ENCODE results near the gene GTPBP4.
"Not testable (repeated sequence)": the region's sequence is repeated elsewhere in the genome, so short reads cannot be mapped to it uniquely, and the experiment has no call there.

GTPBP4 gene

DNA sequence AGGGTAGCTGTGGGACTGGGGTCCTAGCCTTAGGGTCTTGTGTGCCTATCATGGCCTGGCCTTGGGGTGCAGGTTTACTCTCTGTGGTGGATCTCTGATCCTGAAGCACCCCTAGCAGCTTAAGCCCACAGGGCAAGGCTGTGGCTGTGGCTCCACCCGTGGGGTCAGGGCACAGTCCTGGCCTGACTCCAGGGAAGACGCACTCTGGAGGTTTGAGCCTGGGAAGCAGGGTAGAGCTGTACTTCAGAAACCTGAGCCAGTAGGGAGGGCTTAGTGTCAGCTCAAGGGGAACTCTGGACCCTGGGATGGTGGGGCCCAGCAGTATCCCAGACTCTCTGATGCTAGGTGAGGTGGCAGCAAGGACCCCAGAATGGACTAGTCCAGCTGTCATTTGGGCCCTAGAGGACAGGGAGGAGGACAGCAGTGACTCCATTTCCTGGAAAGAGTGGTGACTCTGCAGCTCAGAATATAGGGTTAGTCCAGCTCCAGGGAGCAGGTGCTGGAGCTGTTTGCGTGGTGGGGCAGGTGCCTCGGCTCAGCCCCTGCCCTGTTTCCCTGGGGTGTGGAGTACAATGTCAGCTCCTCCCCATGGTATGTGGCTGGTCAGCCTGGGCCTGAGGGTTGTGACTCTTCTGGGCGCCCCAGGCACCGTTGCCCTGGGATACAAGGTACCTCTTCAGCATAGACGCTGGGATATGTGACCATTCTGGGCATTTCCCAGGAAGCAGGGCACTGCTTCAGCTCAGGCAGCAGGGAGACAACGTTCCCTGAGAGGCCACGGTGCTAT, 15.8 kb downstream of the GTPBP4 start:
- DNase-seq (ENCODE audit: low spot score in 2 of 2) (no peak), ATAC-seq (replicated peaks; ENCODE audit: extremely low read depth, poor library complexity, severe bottlenecking) (no peak)
- Mint-ChIP-seq H3K27me3 (no peaks in the 10 kb centered on the region), H3K27ac (ENCODE audit: low read depth) (no peak overlapping the region), H3K4me3 (no peak overlapping the region), H3K9me3 (no peaks in the 10 kb centered on the region), H3K4me1 (peaks cover 6% of the 10 kb centered on the region), H3K36me3 (ENCODE audit: insufficient read depth) (peaks cover 87% of the 10 kb centered on the region)

DNA sequence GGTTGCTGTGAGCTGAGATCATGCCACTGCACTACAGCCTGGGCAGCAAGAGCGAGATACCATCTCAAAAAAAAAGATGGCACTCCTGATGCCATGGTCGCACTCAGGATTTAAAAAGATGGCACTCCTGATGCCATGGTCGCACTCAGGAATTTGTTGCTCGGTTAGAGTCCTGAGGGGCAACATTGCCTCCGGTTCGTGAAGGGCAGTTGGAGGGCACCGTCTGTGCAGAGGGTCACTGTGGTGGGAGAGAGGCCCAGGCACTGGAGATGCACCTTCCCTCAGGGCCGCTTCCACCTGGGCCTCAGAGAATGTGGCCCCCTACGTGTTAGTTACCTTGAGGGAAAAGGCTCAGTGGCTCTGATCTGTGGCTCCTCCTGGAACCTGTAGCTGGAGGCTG, 18.3 kb downstream of the GTPBP4 start:
- DNase-seq (ENCODE audit: low spot score in 2 of 2): no peak
- no peak overlapping the region for H3K4me3 Mint-ChIP-seq
- H3K27me3 Mint-ChIP-seq: no peaks in the 10 kb centered on the region
- peaks cover 19% of the 10 kb centered on the region for H3K4me1 Mint-ChIP-seq
- no peak for ATAC-seq (replicated peaks; ENCODE audit: extremely low read depth, poor library complexity, severe bottlenecking)
- H3K36me3 Mint-ChIP-seq (ENCODE audit: insufficient read depth): peaks cover 87% of the 10 kb centered on the region
- H3K27ac Mint-ChIP-seq (ENCODE audit: low read depth): no peak overlapping the region
- H3K9me3 Mint-ChIP-seq: no peaks in the 10 kb centered on the region

DNA sequence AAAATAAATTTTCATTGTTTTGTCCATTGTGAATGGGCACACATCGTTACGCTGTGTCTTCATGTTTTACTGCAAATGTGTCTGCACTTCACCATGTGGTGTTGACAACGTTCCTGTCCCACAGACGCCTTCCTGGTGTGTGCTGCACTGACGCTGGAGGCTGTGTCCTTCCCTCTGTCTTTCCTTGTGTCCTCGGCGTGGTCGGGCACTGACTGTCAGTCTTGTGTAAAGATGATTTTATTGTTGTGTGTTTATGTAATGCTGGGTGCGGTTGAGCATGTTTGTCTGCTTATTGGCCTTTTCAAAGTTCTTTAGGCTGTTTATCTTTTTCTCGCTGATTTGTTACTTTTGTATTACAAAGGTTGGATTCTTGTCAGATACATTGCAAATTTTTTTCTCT, 19.3 kb downstream of the GTPBP4 start:
- ATAC-seq (replicated peaks; ENCODE audit: extremely low read depth, poor library complexity, severe bottlenecking): no peak
- peaks cover 87% of the 10 kb centered on the region for H3K36me3 Mint-ChIP-seq (ENCODE audit: insufficient read depth)
- H3K27ac Mint-ChIP-seq (ENCODE audit: low read depth): no peak overlapping the region
- H3K9me3 Mint-ChIP-seq: no peaks in the 10 kb centered on the region
- H3K27me3 Mint-ChIP-seq: no peaks in the 10 kb centered on the region
- DNase-seq (ENCODE audit: low spot score in 2 of 2): no peak
- no peak overlapping the region for H3K4me3 Mint-ChIP-seq
- peaks cover 19% of the 10 kb centered on the region for H3K4me1 Mint-ChIP-seq

DNA sequence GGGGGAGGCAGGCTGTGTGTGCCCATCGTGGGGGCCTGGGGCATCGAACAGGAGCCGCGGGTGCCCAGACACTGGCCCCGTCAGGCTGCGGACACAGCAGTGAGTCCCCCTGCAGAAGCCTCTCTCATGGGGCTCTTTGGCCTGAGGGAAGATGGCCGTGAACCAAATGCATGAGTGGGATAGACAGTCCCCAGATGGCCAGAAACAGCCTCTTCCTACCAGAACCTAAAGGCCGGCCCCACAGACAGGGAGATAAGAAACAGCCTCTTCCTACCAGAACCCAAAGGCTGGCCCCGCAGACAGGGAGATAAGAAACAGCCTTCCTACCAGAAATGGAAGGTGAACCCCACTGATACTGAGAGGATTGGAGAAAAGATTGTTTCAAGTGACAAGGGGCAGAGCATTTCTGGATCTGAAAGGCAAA, 20.8 kb downstream of the GTPBP4 start:
- no peaks in the 10 kb centered on the region for H3K9me3 Mint-ChIP-seq
- peak overlapping the region; percentile 25 for H3K27ac Mint-ChIP-seq (ENCODE audit: low read depth)
- DNase-seq (ENCODE audit: low spot score in 2 of 2) (no peak), ATAC-seq (replicated peaks; ENCODE audit: extremely low read depth, poor library complexity, severe bottlenecking) (no peak)
- no peaks in the 10 kb centered on the region for H3K27me3 Mint-ChIP-seq
- H3K4me1 Mint-ChIP-seq: peaks cover 13% of the 10 kb centered on the region
- peaks cover 85% of the 10 kb centered on the region for H3K36me3 Mint-ChIP-seq (ENCODE audit: insufficient read depth)
- no peak overlapping the region for H3K4me3 Mint-ChIP-seq

DNA sequence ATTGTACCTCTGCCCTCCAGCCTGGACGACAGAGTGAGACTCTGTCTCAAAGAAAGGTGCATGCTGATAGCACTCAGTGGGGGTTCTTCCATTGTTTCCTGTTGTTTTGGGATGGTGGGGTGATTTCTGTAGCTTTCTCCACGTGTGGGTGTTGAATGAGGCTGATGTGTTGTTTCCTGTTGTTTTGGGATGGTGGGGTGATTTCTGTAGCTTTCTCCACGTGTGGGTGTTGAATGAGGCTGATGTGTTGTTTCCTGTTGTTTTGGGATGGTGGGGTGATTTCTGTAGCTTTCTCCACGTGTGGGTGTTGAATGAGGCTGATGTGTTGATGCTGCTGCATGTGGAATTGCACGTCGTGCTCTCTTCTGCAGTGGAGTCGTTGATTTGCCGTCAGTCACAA, 21.7 kb downstream of the GTPBP4 start:
- Mint-ChIP-seq H3K27ac (ENCODE audit: low read depth) (peak overlapping the region; percentile 25), H3K36me3 (ENCODE audit: insufficient read depth) (peaks cover 86% of the 10 kb centered on the region), H3K4me1 (peaks cover 13% of the 10 kb centered on the region)
- H3K27me3 Mint-ChIP-seq; H3K9me3 Mint-ChIP-seq; H3K4me3 Mint-ChIP-seq; DNase-seq (ENCODE audit: low spot score in 2 of 2): not testable (repeated sequence)
- peak; percentile 95 for ATAC-seq (replicated peaks; ENCODE audit: extremely low read depth, poor library complexity, severe bottlenecking)

DNA sequence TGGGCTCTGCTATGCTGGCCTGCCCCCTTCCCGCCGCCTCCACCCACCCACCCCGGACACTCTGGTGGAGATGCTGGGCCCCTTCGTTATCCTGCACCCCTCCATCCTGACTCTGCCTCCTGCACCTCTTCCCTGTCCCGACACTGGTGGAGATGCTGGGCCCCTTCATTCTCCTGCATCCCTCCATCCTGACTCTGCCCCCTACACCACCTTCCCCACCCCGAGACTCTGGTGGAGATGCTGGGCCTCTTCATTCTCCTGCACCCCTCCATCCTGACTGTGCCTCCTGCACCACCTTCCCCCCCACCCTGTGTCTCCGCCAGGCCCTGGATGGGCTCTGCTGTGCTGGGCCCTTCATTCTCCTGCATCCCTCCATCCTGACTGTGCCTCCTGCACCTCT, 22.5 kb downstream of the GTPBP4 start:
- ATAC-seq (replicated peaks; ENCODE audit: extremely low read depth, poor library complexity, severe bottlenecking) (no peak), DNase-seq (ENCODE audit: low spot score in 2 of 2) (no peak)
- Mint-ChIP-seq H3K4me1 (peaks cover 13% of the 10 kb centered on the region), H3K9me3 (no peaks in the 10 kb centered on the region), H3K4me3 (no peak overlapping the region), H3K27ac (ENCODE audit: low read depth) (peak overlapping the region; percentile 29), H3K27me3 (no peaks in the 10 kb centered on the region), H3K36me3 (ENCODE audit: insufficient read depth) (peaks cover 82% of the 10 kb centered on the region)

DNA sequence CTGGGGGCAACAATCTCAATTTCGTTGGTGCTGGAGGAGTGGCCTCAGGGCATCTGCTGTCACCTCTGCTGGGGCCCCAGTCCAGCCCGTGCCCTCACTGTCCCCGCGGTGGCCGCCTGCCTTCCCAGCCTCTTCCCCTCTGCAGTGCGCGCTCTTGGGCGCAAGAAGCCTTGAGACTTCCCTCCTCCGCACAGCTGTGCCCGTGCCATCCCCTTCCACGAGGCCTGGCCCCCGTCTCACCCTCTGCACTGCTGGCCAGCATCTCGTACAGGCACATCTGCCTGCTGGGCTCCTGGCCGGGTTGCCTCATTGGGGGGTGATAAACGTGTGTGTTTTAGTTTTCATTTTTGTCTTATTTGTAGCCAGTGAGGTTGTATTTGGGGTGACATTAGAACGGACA, 23.5 kb downstream of the GTPBP4 start:
- no peak overlapping the region for H3K27ac Mint-ChIP-seq (ENCODE audit: low read depth)
- DNase-seq (ENCODE audit: low spot score in 2 of 2) (no peak), ATAC-seq (replicated peaks; ENCODE audit: extremely low read depth, poor library complexity, severe bottlenecking) (no peak)
- H3K9me3 Mint-ChIP-seq: no peaks in the 10 kb centered on the region
- H3K27me3 Mint-ChIP-seq: no peaks in the 10 kb centered on the region
- peak overlapping the region; percentile 38 for H3K4me3 Mint-ChIP-seq
- peaks cover 13% of the 10 kb centered on the region for H3K4me1 Mint-ChIP-seq
- peaks cover 80% of the 10 kb centered on the region for H3K36me3 Mint-ChIP-seq (ENCODE audit: insufficient read depth)

DNA sequence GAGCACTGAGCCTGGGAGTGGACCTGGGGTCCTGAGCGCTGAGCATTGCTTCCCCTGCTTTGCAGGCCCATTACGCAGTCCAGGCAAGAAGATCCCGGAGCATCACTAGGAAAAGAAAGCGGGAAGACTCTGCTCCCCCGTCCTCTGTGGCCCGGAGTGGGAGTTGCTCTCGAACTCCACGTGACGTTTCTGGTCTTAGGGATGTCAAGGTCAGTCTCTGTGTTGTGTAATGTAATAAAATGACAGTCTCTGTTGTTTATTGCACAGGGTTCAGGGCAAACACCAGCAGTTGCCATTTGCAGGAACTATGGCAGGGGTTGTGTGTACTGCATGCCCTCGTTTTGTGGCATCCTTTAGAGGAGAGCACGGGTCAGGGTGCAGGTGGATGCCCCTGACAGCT, 27.5 kb downstream of the GTPBP4 start:
- ATAC-seq (replicated peaks; ENCODE audit: extremely low read depth, poor library complexity, severe bottlenecking) (no peak), DNase-seq (ENCODE audit: low spot score in 2 of 2) (no peak)
- Mint-ChIP-seq H3K27ac (ENCODE audit: low read depth) (no peak overlapping the region), H3K4me1 (peaks cover 8% of the 10 kb centered on the region), H3K36me3 (ENCODE audit: insufficient read depth) (peaks cover 78% of the 10 kb centered on the region), H3K9me3 (no peaks in the 10 kb centered on the region), H3K4me3 (no peak overlapping the region), H3K27me3 (no peaks in the 10 kb centered on the region)

DNA sequence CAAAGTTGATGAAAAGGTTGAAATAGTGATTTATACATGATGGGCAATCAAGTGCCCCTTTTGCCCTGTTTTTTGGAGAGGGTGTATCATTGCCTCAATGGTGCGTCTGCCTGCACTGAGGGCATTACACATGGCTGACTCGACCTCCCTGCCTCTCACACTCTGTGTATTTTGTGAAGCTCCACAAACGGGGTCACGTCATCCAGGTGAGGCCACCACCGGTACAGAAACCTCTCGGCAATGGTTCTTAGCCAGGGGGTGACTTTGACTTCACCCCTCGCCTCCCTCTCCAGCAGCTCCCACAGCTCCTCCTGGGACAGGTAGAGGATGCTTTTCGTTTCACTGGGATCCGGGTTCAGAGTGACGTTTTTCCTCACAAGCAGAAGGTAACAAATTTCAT, 31.1 kb downstream of the GTPBP4 start:
- H3K36me3 Mint-ChIP-seq (ENCODE audit: insufficient read depth): peaks cover 49% of the 10 kb centered on the region
- no peak overlapping the region for H3K4me3 Mint-ChIP-seq
- H3K27ac Mint-ChIP-seq (ENCODE audit: low read depth): peak overlapping the region; percentile 82
- no peaks in the 10 kb centered on the region for H3K4me1 Mint-ChIP-seq
- no peak for DNase-seq (ENCODE audit: low spot score in 2 of 2)
- no peaks in the 10 kb centered on the region for H3K27me3 Mint-ChIP-seq
- no peak for ATAC-seq (replicated peaks; ENCODE audit: extremely low read depth, poor library complexity, severe bottlenecking)
- H3K9me3 Mint-ChIP-seq: no peaks in the 10 kb centered on the region

DNA sequence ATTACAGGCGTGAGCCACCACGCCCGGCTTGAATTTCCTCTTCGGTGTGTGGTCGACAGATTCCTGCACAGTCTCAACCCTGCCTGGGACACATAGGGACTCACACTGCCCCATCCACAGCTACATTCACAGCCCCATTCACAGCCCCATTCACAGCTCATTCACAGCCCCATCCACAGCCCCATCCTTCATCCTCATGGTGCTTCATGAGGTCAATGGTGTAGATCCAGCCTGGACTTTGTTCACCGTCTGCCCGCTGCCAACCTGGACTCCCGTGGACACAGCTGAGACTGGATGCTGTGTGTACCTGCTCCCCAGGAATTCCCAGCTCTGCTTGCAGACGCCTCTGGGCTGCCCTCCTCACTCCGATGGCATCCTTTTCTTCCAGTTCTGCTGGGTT, 32.2 kb downstream of the GTPBP4 start:
- H3K36me3 Mint-ChIP-seq (ENCODE audit: insufficient read depth): peaks cover 44% of the 10 kb centered on the region
- no peaks in the 10 kb centered on the region for H3K9me3 Mint-ChIP-seq
- H3K27me3 Mint-ChIP-seq: no peaks in the 10 kb centered on the region
- DNase-seq (ENCODE audit: low spot score in 2 of 2) (no peak), ATAC-seq (replicated peaks; ENCODE audit: extremely low read depth, poor library complexity, severe bottlenecking) (no peak)
- no peaks in the 10 kb centered on the region for H3K4me1 Mint-ChIP-seq
- no peak overlapping the region for H3K27ac Mint-ChIP-seq (ENCODE audit: low read depth)
- H3K4me3 Mint-ChIP-seq: no peak overlapping the region

DNA sequence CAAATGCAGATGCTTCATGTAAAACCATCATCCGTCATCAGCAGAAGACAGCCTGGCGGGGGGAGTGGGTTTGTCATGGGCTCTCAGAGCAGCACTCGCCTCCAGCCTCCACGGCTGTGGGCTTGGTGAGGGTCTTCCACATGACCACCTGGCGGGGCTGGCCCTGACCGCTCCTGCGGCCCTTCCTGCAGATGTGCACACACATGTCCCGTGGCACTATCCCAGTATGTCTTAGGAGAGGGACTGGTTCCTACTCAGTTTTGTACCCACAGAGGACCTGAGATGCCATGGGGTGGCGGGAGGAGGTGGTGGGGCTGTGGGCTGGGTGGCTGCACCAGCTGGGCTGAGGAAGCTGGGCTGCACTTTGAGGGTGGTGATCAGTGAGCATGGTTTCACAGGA, 32.7 kb downstream of the GTPBP4 start:
- no peak overlapping the region for H3K27ac Mint-ChIP-seq (ENCODE audit: low read depth)
- no peak for DNase-seq (ENCODE audit: low spot score in 2 of 2)
- H3K9me3 Mint-ChIP-seq: no peaks in the 10 kb centered on the region
- H3K27me3 Mint-ChIP-seq: no peaks in the 10 kb centered on the region
- no peak overlapping the region for H3K4me3 Mint-ChIP-seq
- peaks cover 40% of the 10 kb centered on the region for H3K36me3 Mint-ChIP-seq (ENCODE audit: insufficient read depth)
- H3K4me1 Mint-ChIP-seq: no peaks in the 10 kb centered on the region
- no peak for ATAC-seq (replicated peaks; ENCODE audit: extremely low read depth, poor library complexity, severe bottlenecking)

DNA sequence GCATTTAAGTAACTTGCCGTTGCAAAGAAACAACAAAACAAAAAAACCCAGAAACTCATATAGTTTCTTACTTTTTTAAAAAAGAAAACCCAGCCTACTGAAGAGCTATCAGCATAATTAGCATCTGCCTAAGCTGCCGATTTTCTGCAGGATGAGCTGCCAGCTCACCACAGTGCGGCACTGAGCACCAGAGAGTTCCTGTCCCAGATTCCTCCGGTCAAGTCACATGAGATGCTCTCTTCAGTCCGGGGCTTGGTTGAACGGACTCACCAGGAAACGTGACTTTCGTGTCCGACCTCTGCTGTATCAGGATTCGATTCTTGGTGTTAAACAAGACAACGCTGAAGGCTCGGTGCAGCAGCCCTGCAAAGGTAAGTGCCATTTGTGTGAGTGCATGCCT, 34.2 kb downstream of the GTPBP4 start:
- H3K36me3 Mint-ChIP-seq (ENCODE audit: insufficient read depth): peaks cover 31% of the 10 kb centered on the region
- H3K27ac Mint-ChIP-seq (ENCODE audit: low read depth): no peak overlapping the region
- no peaks in the 10 kb centered on the region for H3K9me3 Mint-ChIP-seq
- no peak for ATAC-seq (replicated peaks; ENCODE audit: extremely low read depth, poor library complexity, severe bottlenecking)
- H3K27me3 Mint-ChIP-seq: no peaks in the 10 kb centered on the region
- no peak for DNase-seq (ENCODE audit: low spot score in 2 of 2)
- no peak overlapping the region for H3K4me3 Mint-ChIP-seq
- H3K4me1 Mint-ChIP-seq: no peaks in the 10 kb centered on the region

DNA sequence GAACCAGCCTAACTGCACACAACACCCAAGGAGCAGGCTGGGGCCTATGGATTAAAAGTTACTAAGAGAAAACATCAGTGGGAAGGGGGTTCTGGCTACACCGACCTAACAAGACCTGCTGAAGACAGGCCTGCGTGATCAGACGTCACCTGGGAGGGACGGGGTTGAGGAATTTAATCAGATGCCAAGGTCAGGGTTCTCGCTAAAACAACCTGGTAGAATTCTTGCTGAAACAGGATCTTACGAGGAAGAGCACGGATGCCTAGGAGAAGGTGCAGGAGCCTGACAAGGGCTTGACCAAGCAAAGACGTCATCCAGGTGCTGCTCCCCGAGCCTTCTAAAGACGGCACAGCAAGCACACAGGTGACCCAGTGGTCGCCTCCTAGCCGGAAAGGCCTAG, 35.9 kb downstream of the GTPBP4 start:
- Mint-ChIP-seq H3K4me1 (no peaks in the 10 kb centered on the region), H3K9me3 (no peaks in the 10 kb centered on the region), H3K4me3 (no peak overlapping the region), H3K27ac (ENCODE audit: low read depth) (no peak overlapping the region), H3K36me3 (ENCODE audit: insufficient read depth) (peaks cover 17% of the 10 kb centered on the region), H3K27me3 (no peaks in the 10 kb centered on the region)
- DNase-seq (ENCODE audit: low spot score in 2 of 2): no peak
- no peak for ATAC-seq (replicated peaks; ENCODE audit: extremely low read depth, poor library complexity, severe bottlenecking)
